Testis (tissue), 3 donors: ENCODE results near the gene SEMA3B. TPM values are rescaled to one million over a fixed set of nuclear protein-coding genes. Genes with fewer than 3 reads are reported as not detected.
A peak's percentile ranks its signal among the peaks of the same experiment; 100 is the strongest.

Experiments used
- DNase-seq: peaks from one replicate; pipeline ENCODE4 v3.0.0-alpha.2; 2019
- H3K27ac ChIP-seq, 2 donors: fragments of 200-600 bp; sonication (generic); one replicate each; pipeline ENCODE4 v1.5.1; 2019
- H3K27me3 ChIP-seq: fragments of 200-600 bp; sonication (generic); one replicate; pipeline ENCODE4 v1.5.1; 2019
- H3K36me3 ChIP-seq: fragments of 200-600 bp; sonication (generic); one replicate; pipeline ENCODE4 v1.5.1; 2017; ENCODE audit warnings: low read depth; ENCODE audit errors: missing control alignments
- H3K4me1 ChIP-seq: fragments of 200-600 bp; sonication (generic); one replicate; pipeline ENCODE4 v1.5.1; 2019
- H3K4me3 ChIP-seq, 2 donors: fragments of 200-600 bp; sonication (generic); one replicate each; pipeline ENCODE4 v1.5.1; 2017 to 2019
- H3K9me3 ChIP-seq: fragments of 200-600 bp; sonication (generic); one replicate; pipeline ENCODE4 v1.5.1; 2017
- CTCF ChIP-seq, 3 experiments: fragments of 450-650 bp in 2 of 3; fragments of 200-600 bp in 1 of 3; sonication (generic) in 1 of 3; IDR thresholded peaks; one replicate each; pipeline ENCODE4 v1.5.1; 2016 to 2019; ENCODE audit warnings: antibody characterized with exemption in 3 of 3, mild to moderate bottlenecking in 2 of 3, moderate library complexity in 1 of 3
- POLR2A ChIP-seq: fragments of 450-650 bp; IDR thresholded peaks from one replicate; pipeline ENCODE4 v1.6.1; 2017; ENCODE audit warnings: antibody characterized with exemption, mild to moderate bottlenecking, moderate library complexity
- WGBS, 2 donors: methylation state at CpG; one replicate each; pipeline ENCODE4 v1.1.5; 2018; 5-methylcytosine and 5-hydroxymethylcytosine counted together
- intact Hi-C: fragments of 100-400 bp; cut with DNase I; formaldehyde crosslinking; loops from one replicate; pipeline ENCODE4 v1.15.1; 2023; ENCODE audit warnings: low total_unique reads
- polyA plus RNA-seq: library from polyadenylated mRNA; stranded (reverse); fragments of 350-450 nt; fragmentation: Illumina TruSeq; extraction: RNeasy Lipid Tissue Mini Kit (QIAGEN cat#74804); gene quantifications from one replicate; pipeline ENCODE4 v1.2.3, GENCODE V29; 2014; ENCODE audit warnings: low read depth, low replicate concordance; ENCODE audit not compliant: insufficient read depth
- total RNA-seq, 2 donors: library from RNA; depleted of rRNA; stranded (reverse); fragments of >200 nt; gene quantifications; one replicate each; pipeline ENCODE4 v1.2.3, GENCODE V29; 2016

The SEMA3B gene
- total and polyA plus RNA-seq, 3 donors from 2014 or later = 12.9 to 30.2 (median 26.7) TPM

- no peaks in the 10 kb centered on the region for H3K36me3 ChIP-seq
- H3K4me3 ChIP-seq = peak overlapping the region; percentile 84 to 86
- peak overlapping the region; percentile 81 to 89 for H3K27ac ChIP-seq
- intact Hi-C loops = no loop called here
- no peaks in the 10 kb centered on the region for H3K9me3 ChIP-seq
- 0 to 2% methylated on average over 13 of the region's 13 CpGs for WGBS, 2 donors
- DNase-seq = no peak
- H3K27me3 ChIP-seq = no peaks in the 10 kb centered on the region
- no peak for TF ChIP-seq POLR2A
- no peak for TF ChIP-seq CTCF (IDR thresholded peaks at IDR 0.05)
- peaks cover 26% of the 10 kb centered on the region for H3K4me1 ChIP-seq
These were observed 32.3 kb upstream of the SEMA3B start for GRCh38 chr3:50236484-50237132.

GRCh38 chr3:50237133-50237651 is 31.8 kb upstream of the SEMA3B start:
- H3K4me3 ChIP-seq = peak overlapping the region; percentile 84 to 86
- 0 to 3% methylated on average over 4 to 7 of the region's 7 CpGs for WGBS, 2 donors
- H3K27ac ChIP-seq = peak overlapping the region; percentile 81 to 89
- no peak for DNase-seq
- no peak for TF ChIP-seq POLR2A
- TF ChIP-seq CTCF (IDR thresholded peaks at IDR 0.05) = no peak
- H3K27me3 ChIP-seq = no peaks in the 10 kb centered on the region
- H3K4me1 ChIP-seq = peaks cover 30% of the 10 kb centered on the region
- H3K36me3 ChIP-seq = no peaks in the 10 kb centered on the region
- intact Hi-C loops = no loop called here
- no peaks in the 10 kb centered on the region for H3K9me3 ChIP-seq

- H3K27me3 ChIP-seq = no peaks in the 10 kb centered on the region
- peak; percentile 91 for DNase-seq
- H3K27ac ChIP-seq = peak overlapping the region; percentile 81 to 89
- H3K9me3 ChIP-seq = no peaks in the 10 kb centered on the region
- intact Hi-C loops = no loop called here
- no peaks in the 10 kb centered on the region for H3K36me3 ChIP-seq
- 0% methylated on average over 16 to 26 of the region's 31 CpGs for WGBS, 2 donors
- peaks cover 36% of the 10 kb centered on the region for H3K4me1 ChIP-seq
- no peak for TF ChIP-seq CTCF (IDR thresholded peaks at IDR 0.05)
- no peak for TF ChIP-seq POLR2A
- peak overlapping the region; percentile 84 to 86 for H3K4me3 ChIP-seq
These were observed 31.0 kb upstream of the SEMA3B start for GRCh38 chr3:50237754-50238548.

- H3K4me1 ChIP-seq = peaks cover 41% of the 10 kb centered on the region
- WGBS, 2 donors = 52% methylated on average over 7 of the region's 7 CpGs; no CpG with 5 or more reads in 1 of the 2 donors
- peak overlapping the region; percentile 81 to 89 for H3K27ac ChIP-seq
- no peaks in the 10 kb centered on the region for H3K27me3 ChIP-seq
- intact Hi-C loops = no loop called here
- no peaks in the 10 kb centered on the region for H3K9me3 ChIP-seq
- DNase-seq = peak; percentile 90
- H3K4me3 ChIP-seq = peak overlapping the region in 1 of 2 donors; percentile 84
- H3K36me3 ChIP-seq = no peaks in the 10 kb centered on the region
- TF ChIP-seq POLR2A = no peak
- no peak for TF ChIP-seq CTCF (IDR thresholded peaks at IDR 0.05)
These were observed 30.4 kb upstream of the SEMA3B start for GRCh38 chr3:50238549-50239026.
